A549 treated with CORT108297 at 1 μM for 4 hours (cell line): ENCODE data around the gene SCGB1A1. TPM values are rescaled to one million over a fixed set of nuclear protein-coding genes. Genes with fewer than 3 reads are reported as not detected.

Experiments
- total RNA-seq: library from RNA; stranded (reverse); fragments of 200-300 nt; extraction: Qiagen RNA extraction; gene quantifications from 5 replicates; pipeline ENCODE4 v1.2.3, GENCODE V29; 2022

The SCGB1A1 gene
- total RNA-seq: 0.23 to 0.45 TPM in 2 of 5 replicates, not detected in the others

GRCh38 chr11:62418733-62419132 is at the start of gene SCGB1A1:
Gene SCGB1A1, plus strand, starts transcription at chr11:62419033. Its CDS starts 63 bp downstream, at chr11:62419096.

Other genes starting within 250 kb of the SCGB1A1 start
- not detected in 5 replicates for gene SCGB1D1, start 228.8 kb upstream of the SCGB1A1 start, total RNA-seq
- not detected in 5 replicates for gene SCGB2A1, start 210.4 kb upstream of the SCGB1A1 start, total RNA-seq
- 0.30 TPM in 1 of 5 replicates, not detected in the others for gene SCGB1D2, start 176.8 kb upstream of the SCGB1A1 start, total RNA-seq
- not detected in 5 replicates for gene SCGB2A2, start 148.9 kb upstream of the SCGB1A1 start, total RNA-seq
- gene SCGB1D4, start 120.0 kb upstream of the SCGB1A1 start, total RNA-seq: not detected in 5 replicates
- gene ASRGL1, start 81.6 kb upstream of the SCGB1A1 start, total RNA-seq: 10.1 to 13.9 TPM (median 13.0 TPM) in 5 replicates
- 188 to 239 TPM (median 218 TPM) in 5 replicates for gene AHNAK, start 127.8 kb downstream of the SCGB1A1 start, total RNA-seq
- 1,877 to 2,027 TPM (median 1,998 TPM) in 5 replicates for gene EEF1G, start 154.9 kb downstream of the SCGB1A1 start, total RNA-seq
- 14.0 to 17.0 TPM (median 16.4 TPM) in 5 replicates for gene TUT1, start 172.5 kb downstream of the SCGB1A1 start, total RNA-seq
- gene MTA2, start 182.8 kb downstream of the SCGB1A1 start, total RNA-seq: 82.3 to 87.1 TPM (median 85.2 TPM) in 5 replicates
- 17.8 to 28.8 TPM (median 24.5 TPM) in 5 replicates for gene EML3, start 193.7 kb downstream of the SCGB1A1 start, total RNA-seq
- gene ROM1, start 194.2 kb downstream of the SCGB1A1 start, total RNA-seq: 3.3 to 5.0 TPM (median 3.6 TPM) in 5 replicates
- gene B3GAT3, start 203.0 kb downstream of the SCGB1A1 start, total RNA-seq: 41.3 to 60.1 TPM (median 57.5 TPM) in 5 replicates
- gene GANAB, start 227.6 kb downstream of the SCGB1A1 start, total RNA-seq: 238 to 279 TPM (median 270 TPM) in 5 replicates
- gene INTS5, start 234.3 kb downstream of the SCGB1A1 start, total RNA-seq: 16.8 to 22.4 TPM (median 21.7 TPM) in 5 replicates
- 125 to 145 TPM (median 136 TPM) in 5 replicates for gene C11orf98, start 246.2 kb downstream of the SCGB1A1 start, total RNA-seq
- gene CSKMT, start 246.3 kb downstream of the SCGB1A1 start, total RNA-seq: 10.5 to 19.1 TPM (median 16.3 TPM) in 5 replicates